ENCODE measurements around the gene CDKL1.

DNA sequence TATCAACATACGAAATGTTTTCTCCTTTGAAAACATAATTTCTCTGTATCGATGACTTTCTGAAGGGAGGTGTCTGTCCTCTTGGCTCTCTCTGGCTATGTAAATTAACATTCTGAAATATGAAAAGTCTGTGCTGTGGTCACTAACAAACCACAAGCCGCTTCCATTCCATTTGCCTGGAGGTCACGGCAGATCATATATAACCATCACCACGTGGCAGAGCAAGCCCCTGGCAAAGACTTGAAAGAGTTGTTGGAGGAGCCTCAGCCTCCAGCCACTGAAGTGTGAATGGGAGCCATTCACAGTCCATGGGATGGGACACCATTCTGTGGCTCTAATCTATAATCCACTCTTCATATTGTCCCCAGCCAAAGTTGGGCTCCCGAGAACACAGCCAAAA, 39.6 kb downstream of the CDKL1 start:
- no peak for TF ChIP-seq ZNF274 (IDR thresholded peaks at IDR 0.05; ENCODE audit: low read depth, low read length)
- no peak for TF ChIP-seq YY1 (IDR thresholded peaks at IDR 0.05; ENCODE audit: insufficient read depth, insufficient read length)
- TF ChIP-seq SUZ12 (IDR thresholded peaks at IDR 0.05; ENCODE audit: extremely low read depth, insufficient read depth, insufficient read length), result no peak
